Ramos (cell line): ENCODE measurements around the gene NOTO.

ENCODE experiments used
- in situ Hi-C: fragments of 300-500 bp; cut with MboI; formaldehyde crosslinking; loops from one replicate; pipeline ENCODE4 v1.14.3; 2022; ENCODE audit warnings: low sequenced_read_pairs; ENCODE audit not compliant: unreplicated experiment

The NOTO gene

GRCh38 chr2:73232403-73233153 lies 30.2 kb downstream of the NOTO start:
- in situ Hi-C loops, result loop anchor here (25.0 kb wide), 1 partner anchor 955 kb away; the partner anchor contains the start of genes MOB1A and MTHFD2

DNA sequence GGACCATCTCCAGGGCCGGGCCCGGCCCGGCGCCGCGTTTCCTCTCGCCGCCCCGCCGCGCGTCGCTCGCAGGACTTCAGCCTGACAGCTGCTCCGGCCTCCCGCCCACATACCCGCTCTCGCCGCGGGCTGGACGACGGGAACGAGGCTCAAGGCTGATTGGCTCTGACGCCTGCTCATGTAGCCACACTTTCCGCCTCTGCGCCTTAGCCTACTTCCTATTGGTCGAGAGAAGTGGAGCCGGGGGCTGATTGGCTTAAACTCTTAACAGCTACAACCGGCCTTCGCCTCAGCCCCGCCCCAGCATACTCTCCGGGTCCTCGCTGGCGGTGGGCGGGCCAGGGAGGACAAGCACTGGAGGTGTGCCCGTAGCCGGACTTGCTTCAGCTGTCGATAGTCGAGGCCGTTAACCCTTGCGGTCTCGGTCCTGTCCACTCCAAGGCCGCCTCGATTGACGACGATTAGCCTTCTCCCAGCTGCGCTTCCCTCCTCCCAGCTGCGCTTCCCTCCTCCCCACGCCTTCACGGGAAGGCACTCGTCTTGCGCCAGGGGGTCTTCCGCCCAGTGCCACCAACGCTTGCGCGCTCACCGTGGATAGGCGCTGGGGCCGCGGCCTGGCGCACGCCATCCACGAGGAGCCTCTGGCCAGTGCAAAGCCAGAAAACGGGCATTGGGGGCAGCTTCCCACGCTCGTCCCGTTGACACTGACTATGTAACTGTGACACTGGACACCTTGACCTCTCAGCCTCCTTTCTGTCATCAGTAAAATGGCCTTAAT lies 31.0 kb downstream of the NOTO start, which contains the start of gene PRADC1:
Gene PRADC1 (minus strand): TSS at position 86 of the 778 bp plus-strand sequence. CDS start 79 bp downstream, at position 7.
- in situ Hi-C loops, result loop anchor here (25.0 kb wide), 1 partner anchor 954 kb away; the partner anchor contains the start of genes MOB1A and MTHFD2

DNA sequence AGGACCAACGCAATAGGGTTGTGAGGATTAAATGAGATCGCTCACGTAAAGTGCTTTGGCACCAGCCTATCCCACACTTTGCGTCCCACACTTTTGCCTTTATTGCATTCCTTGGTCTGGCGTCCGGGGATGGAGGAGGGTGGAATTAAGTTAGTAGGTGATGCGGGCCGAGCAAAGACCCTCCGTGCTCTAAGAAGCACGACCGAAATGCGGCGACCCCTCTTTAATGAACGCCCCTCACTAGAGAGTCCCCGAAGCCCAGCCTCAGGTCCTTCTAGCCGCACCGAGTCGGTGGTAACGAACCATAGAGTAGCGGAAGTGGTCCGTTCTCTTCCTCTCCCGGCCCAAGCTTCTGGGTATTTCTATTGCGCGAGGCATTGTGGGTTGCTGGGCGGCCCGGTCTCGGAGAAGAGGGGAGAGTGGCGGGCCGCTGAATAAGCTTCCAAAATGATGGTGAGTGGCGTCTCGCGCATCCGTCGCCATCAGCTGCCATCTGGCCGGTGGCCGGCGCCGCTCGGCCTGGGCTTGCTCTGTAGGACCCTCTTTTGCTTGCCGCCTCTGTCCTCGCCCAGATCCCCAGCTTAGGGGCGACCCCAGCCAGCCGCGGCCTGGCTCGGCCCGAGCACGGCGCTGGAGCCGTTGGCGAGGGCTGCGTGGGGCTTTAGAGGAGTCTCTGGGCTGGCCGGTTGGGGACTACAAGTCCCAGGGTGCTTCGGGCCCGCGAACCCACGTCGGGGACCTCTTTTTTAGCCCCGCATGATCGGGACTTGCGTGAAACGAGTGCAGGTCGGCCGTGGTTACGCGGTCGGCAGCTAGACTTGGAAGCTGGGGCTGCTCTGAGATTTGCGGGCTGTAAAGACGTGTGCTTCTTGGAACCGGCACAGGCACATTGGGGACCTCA lies 31.8 kb downstream of the NOTO start, which contains the start of gene CCT7:
Gene CCT7 (plus strand): TSS at position 377 of the 901 bp plus-strand sequence. CDS start 71 bp downstream, at position 448.
- in situ Hi-C loops, result loop anchor here (25.0 kb wide), 1 partner anchor 953 kb away; the partner anchor contains the start of genes MOB1A and MTHFD2

DNA sequence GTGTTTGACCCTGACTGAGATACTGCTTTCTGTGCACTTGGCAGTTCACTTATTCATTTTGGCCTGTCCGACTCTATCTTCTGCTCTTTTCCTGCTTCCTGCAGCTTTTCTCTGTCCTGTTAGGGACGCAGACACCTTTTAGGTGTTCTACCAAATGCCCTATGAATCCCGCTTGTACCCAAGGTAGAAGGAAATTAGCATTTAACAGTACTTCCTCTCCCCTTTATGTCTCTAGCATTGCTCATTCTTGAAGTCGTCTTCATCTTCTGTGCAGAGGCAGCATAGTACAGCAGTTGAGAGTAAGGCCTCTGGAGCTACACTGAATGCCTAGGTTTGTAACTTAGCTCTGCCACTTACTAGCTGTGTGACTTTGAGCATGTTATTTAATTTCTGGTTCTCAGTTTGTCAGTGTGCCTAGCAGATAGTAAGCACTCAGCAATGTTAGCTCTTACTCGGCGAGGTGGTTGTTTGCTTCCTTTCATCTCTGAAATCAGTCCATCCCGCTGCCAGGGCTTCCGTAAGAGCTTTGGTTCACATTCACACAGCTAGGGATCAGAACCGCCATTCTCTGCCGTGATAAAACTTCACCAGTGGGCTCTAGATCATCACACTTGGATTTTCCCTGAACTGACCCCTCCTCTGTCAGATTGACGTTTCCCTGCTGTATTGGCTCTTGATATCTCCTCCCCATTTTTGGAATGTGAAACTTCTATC lies 33.1 kb downstream of the NOTO start:
- in situ Hi-C loops, result loop anchor here (25.0 kb wide), 1 partner anchor 952 kb away; the partner anchor contains the start of genes MOB1A and MTHFD2

GRCh38 chr2:73237168-73237567 lies 34.8 kb downstream of the NOTO start:
- in situ Hi-C loops, result loop anchor here (25.0 kb wide), 1 partner anchor 950 kb away; the partner anchor contains the start of genes MOB1A and MTHFD2

DNA sequence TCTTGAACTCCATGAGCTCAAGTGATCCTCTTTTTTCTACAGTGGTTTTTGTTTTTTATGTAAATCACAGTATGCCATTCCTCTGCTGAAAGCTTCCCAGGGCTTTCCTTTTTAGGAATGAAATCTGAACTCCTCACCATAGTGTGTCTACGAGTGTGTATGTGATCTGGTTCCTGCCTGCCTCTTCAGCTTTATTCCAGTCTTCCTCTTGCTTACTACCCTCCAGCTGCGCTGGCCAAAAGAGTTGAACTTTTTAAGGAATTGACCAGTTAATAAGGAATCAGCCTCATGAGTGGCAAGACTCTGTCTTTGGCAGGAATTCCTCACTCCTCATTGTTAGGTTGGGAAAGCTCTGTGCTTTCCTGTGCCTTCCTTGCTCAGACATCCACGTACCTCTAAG lies 35.8 kb downstream of the NOTO start:
- in situ Hi-C loops, result loop anchor here (25.0 kb wide), 1 partner anchor 949 kb away; the partner anchor contains the start of genes MOB1A and MTHFD2

DNA sequence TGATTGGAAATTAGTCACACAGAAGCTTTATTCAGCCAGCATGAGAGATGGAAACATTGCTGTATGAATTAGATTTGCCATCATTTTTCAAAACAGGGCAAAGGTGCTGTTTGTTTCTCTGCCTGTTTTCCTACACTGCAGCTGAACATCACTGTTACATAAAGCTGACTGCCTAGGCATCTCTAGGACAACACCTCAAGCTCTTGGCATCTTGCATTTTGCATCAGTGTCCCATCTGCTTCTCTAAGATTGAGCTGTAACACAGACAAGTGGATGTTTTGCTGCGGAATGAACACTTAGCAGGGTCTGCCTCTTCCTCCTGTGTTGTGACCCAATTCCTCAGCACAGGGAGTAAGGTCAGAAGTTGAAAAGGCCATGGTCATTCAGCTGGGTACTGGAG lies 36.6 kb downstream of the NOTO start:
- in situ Hi-C loops, result loop anchor here (25.0 kb wide), 1 partner anchor 948 kb away; the partner anchor contains the start of genes MOB1A and MTHFD2

- in situ Hi-C loops, result loop anchor here (25.0 kb wide), 1 partner anchor 948 kb away; the partner anchor contains the start of genes MOB1A and MTHFD2
Observed at GRCh38 chr2:73239776-73240175, 37.4 kb downstream of the NOTO start.

GRCh38 chr2:73243884-73244570 lies 41.7 kb downstream of the NOTO start:
- in situ Hi-C loops, result loop anchor here (25.0 kb wide), 1 partner anchor 943 kb away; the partner anchor contains the start of genes MOB1A and MTHFD2

DNA sequence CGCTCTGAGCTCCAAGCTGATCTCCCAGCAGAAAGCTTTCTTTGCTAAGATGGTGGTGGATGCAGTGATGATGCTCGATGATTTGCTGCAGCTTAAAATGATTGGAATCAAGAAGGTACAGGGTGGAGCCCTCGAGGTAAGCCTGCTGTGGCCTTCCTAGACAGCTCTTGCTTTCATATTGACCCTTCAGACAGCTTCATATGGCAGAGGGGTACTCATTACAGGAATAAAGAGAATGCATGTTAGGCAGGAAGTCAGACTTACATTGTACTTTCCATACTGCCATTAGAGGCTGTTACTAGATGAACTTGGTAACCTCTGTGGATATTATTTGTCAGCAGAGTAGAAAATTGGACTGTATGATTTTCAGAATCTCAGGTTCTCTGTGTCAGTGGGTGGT lies 42.2 kb downstream of the NOTO start:
- in situ Hi-C loops, result loop anchor here (25.0 kb wide), 1 partner anchor 943 kb away; the partner anchor contains the start of genes MOB1A and MTHFD2

- in situ Hi-C loops, result loop anchor here (25.0 kb wide), 1 partner anchor 940 kb away; the partner anchor contains the start of genes MOB1A and MTHFD2
Observed at GRCh38 chr2:73246850-73247249, 44.5 kb downstream of the NOTO start.

GRCh38 chr2:73249636-73250035 lies 47.3 kb downstream of the NOTO start:
- in situ Hi-C loops, result loop anchor here (25.0 kb wide), 1 partner anchor 938 kb away; the partner anchor contains the start of genes MOB1A and MTHFD2

- in situ Hi-C loops, result no loop called here
Observed at GRCh38 chr2:73250872-73251846, 48.8 kb downstream of the NOTO start.

- in situ Hi-C loops, result no loop called here
Observed at GRCh38 chr2:73252238-73253027, 50.1 kb downstream of the NOTO start.

DNA sequence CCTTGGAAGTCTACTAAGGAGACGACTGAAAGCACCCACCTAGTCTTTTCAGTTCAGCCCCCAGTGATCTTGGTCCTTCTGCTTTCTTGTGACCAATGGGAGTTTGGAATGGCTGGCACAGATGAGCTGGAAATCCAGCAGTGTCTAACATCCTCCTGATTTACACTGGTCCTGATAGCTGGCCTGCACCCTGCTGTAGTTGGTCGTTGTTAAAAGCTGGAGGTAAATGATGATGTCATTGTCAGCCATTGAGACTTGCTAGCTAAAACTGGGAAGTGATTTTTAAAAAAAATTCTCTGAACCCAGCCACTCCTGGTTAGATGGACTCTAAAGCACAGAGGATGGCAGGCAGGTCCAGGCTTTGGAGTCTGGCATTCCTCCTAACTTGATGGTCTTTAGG lies 51.0 kb downstream of the NOTO start:
- in situ Hi-C loops, result no loop called here

- in situ Hi-C loops, result no loop called here
Observed at GRCh38 chr2:73253901-73254300, 51.5 kb downstream of the NOTO start.
